ENCODE measurements around the gene C18orf63. TPM values are rescaled to one million over a fixed set of nuclear protein-coding genes. Genes with fewer than 3 reads are reported as not detected.

C18orf63 gene
- total and polyA plus RNA-seq, 2 donors (not counting 3 experiments of a cell fraction or from before 2014, with no cell fraction given): not detected

DNA sequence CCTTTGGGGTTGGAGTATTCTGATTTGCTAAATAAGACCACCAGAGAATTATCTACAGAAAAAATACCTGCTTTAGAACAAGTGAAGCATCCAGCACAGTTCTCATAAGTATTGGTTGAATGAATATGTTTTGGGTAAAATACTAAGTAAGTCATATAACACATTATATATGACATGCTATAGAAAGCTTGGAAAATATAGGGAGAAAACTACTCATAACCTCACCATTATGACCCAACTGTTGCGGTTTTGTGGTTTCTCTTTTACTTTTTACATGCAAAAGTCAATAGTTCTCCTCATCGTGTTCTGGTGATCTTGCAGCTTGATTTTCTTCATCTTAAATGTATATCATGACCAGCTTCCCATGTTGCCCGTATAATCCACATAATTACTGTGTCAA lies 75.3 kb downstream of the C18orf63 start:
- Histone ChIP-seq H3K9me1 (replicated peaks; ENCODE audit: control insufficient read depth, extremely low read depth, insufficient read depth, low read length) (no peaks in the 10 kb centered on the region), H3K9ac (replicated peaks; ENCODE audit: extremely low read depth, insufficient read depth, low read length) (no peak overlapping the region), H3K27ac (ENCODE audit: insufficient read depth, low read depth, low read length) (no peak overlapping the region), H3K4me1 (ENCODE audit: control insufficient read depth, extremely low read depth, insufficient read depth, low read length) (no peaks in the 10 kb centered on the region), H2AFZ (ENCODE audit: low read depth, low read length) (no peak overlapping the region), H4K20me1 (replicated peaks; ENCODE audit: control insufficient read depth, extremely low read depth, insufficient read depth, low read length) (no peaks in the 10 kb centered on the region), H3K4me2 (ENCODE audit: insufficient read depth, low read length) (no peak overlapping the region), H3K36me3 (ENCODE audit: control insufficient read depth in 2 of 2, extremely low read depth in 1 of 2, insufficient read depth in 2 of 2, low read length in 2 of 2) (no peaks in the 10 kb centered on the region), H3K4me3 (replicated peaks in 1 of 3; ENCODE audit: insufficient read depth in 1 of 3, low read depth in 1 of 3, low read length in 3 of 3) (no peak overlapping the region), H3K27me3 (ENCODE audit: control insufficient read depth in 2 of 2, insufficient read depth in 2 of 2, low read length in 2 of 2) (no peaks in the 10 kb centered on the region), H3K9me3 (replicated peaks; ENCODE audit: control insufficient read depth, insufficient read depth, low read length) (no peaks in the 10 kb centered on the region), H3K79me2 (ENCODE audit: control insufficient read depth, insufficient read depth, low read length) (no peaks in the 10 kb centered on the region)
- FAIRE-seq (no peak), DNase-seq (ENCODE audit: low read depth, low spot score) (no peak)
- CTCF ChIA-PET: no interaction called here
- intact Hi-C loops (cut with micrococcal nuclease): no loop called here
- dilution Hi-C loops (cut with MboI; ENCODE audit: extremely low pct_ligation_motif_present, low sequenced_read_pairs): no loop called here
- POLR2A ChIA-PET: no interaction called here
- TF ChIP-seq, protein P1, sequence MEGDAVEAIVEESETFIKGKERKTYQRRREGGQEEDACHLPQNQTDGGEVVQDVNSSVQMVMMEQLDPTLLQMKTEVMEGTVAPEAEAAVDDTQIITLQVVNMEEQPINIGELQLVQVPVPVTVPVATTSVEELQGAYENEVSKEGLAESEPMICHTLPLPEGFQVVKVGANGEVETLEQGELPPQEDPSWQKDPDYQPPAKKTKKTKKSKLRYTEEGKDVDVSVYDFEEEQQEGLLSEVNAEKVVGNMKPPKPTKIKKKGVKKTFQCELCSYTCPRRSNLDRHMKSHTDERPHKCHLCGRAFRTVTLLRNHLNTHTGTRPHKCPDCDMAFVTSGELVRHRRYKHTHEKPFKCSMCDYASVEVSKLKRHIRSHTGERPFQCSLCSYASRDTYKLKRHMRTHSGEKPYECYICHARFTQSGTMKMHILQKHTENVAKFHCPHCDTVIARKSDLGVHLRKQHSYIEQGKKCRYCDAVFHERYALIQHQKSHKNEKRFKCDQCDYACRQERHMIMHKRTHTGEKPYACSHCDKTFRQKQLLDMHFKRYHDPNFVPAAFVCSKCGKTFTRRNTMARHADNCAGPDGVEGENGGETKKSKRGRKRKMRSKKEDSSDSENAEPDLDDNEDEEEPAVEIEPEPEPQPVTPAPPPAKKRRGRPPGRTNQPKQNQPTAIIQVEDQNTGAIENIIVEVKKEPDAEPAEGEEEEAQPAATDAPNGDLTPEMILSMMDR (IDR thresholded peaks at IDR 0.05; ENCODE audit: extremely low read depth in 1 of 2, insufficient read depth in 1 of 2, low read depth in 1 of 2, low read length in 2 of 2): no peak
- no peak for TF ChIP-seq FOS (IDR thresholded peaks at IDR 0.05; ENCODE audit: borderline replicate concordance, insufficient read depth, low read length)
- no TSS peak for BruUV-seq (replicated peaks)

GRCh38 chr18:74392323-74392722 lies 76.7 kb downstream of the C18orf63 start:
- H3K4me3 ChIP-seq (replicated peaks in 1 of 3; ENCODE audit: insufficient read depth in 1 of 3, low read depth in 1 of 3, low read length in 3 of 3): no peak overlapping the region
- ChIA-PET CTCF (no interaction called here), POLR2A (no interaction called here)
- no peak for DNase-seq (ENCODE audit: low read depth, low spot score)
- H3K4me1 ChIP-seq (ENCODE audit: control insufficient read depth, extremely low read depth, insufficient read depth, low read length): no peaks in the 10 kb centered on the region
- no peaks in the 10 kb centered on the region for H3K36me3 ChIP-seq (ENCODE audit: control insufficient read depth in 2 of 2, extremely low read depth in 1 of 2, insufficient read depth in 2 of 2, low read length in 2 of 2)
- H2AFZ ChIP-seq (ENCODE audit: low read depth, low read length): no peak overlapping the region
- H3K9me1 ChIP-seq (replicated peaks; ENCODE audit: control insufficient read depth, extremely low read depth, insufficient read depth, low read length): no peaks in the 10 kb centered on the region
- no peak overlapping the region for H3K9ac ChIP-seq (replicated peaks; ENCODE audit: extremely low read depth, insufficient read depth, low read length)
- TF ChIP-seq POLR2A (IDR thresholded peaks at IDR 0.05; ENCODE audit: low read depth, low read length) (no peak), MYC (IDR thresholded peaks at IDR 0.05; ENCODE audit: low read depth, low read length) (no peak), GATA2 (IDR thresholded peaks at IDR 0.05; ENCODE audit: insufficient read depth, insufficient read length, low read depth, low read length) (no peak), EZH2 (IDR thresholded peaks at IDR 0.05; ENCODE audit: borderline replicate concordance, low read depth, low read length, severe bottlenecking) (no peak)
- H3K27me3 ChIP-seq (ENCODE audit: control insufficient read depth in 2 of 2, insufficient read depth in 2 of 2, low read length in 2 of 2): no peaks in the 10 kb centered on the region
- BruUV-seq (replicated peaks): no TSS peak
- H3K9me3 ChIP-seq (replicated peaks; ENCODE audit: control insufficient read depth, insufficient read depth, low read length): no peaks in the 10 kb centered on the region
- dilution Hi-C loops (cut with MboI; ENCODE audit: extremely low pct_ligation_motif_present, low sequenced_read_pairs) (no loop called here), intact Hi-C loops (cut with micrococcal nuclease) (no loop called here)
- H4K20me1 ChIP-seq (replicated peaks; ENCODE audit: control insufficient read depth, extremely low read depth, insufficient read depth, low read length): no peaks in the 10 kb centered on the region
- FAIRE-seq: no peak
- H3K27ac ChIP-seq (ENCODE audit: insufficient read depth, low read depth, low read length): no peak overlapping the region
- no peak overlapping the region for H3K4me2 ChIP-seq (ENCODE audit: insufficient read depth, low read length)
- no peaks in the 10 kb centered on the region for H3K79me2 ChIP-seq (ENCODE audit: control insufficient read depth, insufficient read depth, low read length)

All from endothelial cell of umbilical vein (primary cell).